Measurements from ENCODE around the gene MOAP1.
A peak's percentile ranks its signal among the peaks of the same experiment; 100 is the strongest.
"Not testable (repeated sequence)": the region's sequence is repeated elsewhere in the genome, so short reads cannot be mapped to it uniquely, and the experiment has no call there.

Gene MOAP1

GRCh38 chr14:93184391-93185348 is at the start of gene MOAP1, which contains the start of gene LYSET:
MOAP1 (minus strand) TSS chr14:93184897; CDS start chr14:93184242, 655 bp downstream.
LYSET (plus strand) TSS chr14:93185317; CDS start chr14:93185406, 89 bp downstream.
- DNase-seq (ENCODE audit: low read depth in 2 of 2), result peak; percentile 79

- DNase-seq (ENCODE audit: low read depth in 2 of 2), result not testable (repeated sequence)
These were observed 48.4 kb upstream of the MOAP1 start for GRCh38 chr14:93233078-93233477.

- no peak for DNase-seq (ENCODE audit: low read depth in 2 of 2)
These were observed 47.5 kb upstream of the MOAP1 start for GRCh38 chr14:93232159-93232558.

GRCh38 chr14:93231129-93231979 is 46.7 kb upstream of the MOAP1 start:
- no peak for DNase-seq (ENCODE audit: low read depth in 2 of 2)

- no peak for DNase-seq (ENCODE audit: low read depth in 2 of 2)
These were observed 45.8 kb upstream of the MOAP1 start for GRCh38 chr14:93230539-93230938.

GRCh38 chr14:93228550-93228949 is 43.9 kb upstream of the MOAP1 start:
- DNase-seq (ENCODE audit: low read depth in 2 of 2), result no peak

- no peak for DNase-seq (ENCODE audit: low read depth in 2 of 2)
These were observed 38.9 kb upstream of the MOAP1 start for GRCh38 chr14:93223565-93223964.

GRCh38 chr14:93220509-93220908 is 35.8 kb upstream of the MOAP1 start:
- no peak for DNase-seq (ENCODE audit: low read depth in 2 of 2)

- no peak for DNase-seq (ENCODE audit: low read depth in 2 of 2)
These were observed 34.5 kb upstream of the MOAP1 start for GRCh38 chr14:93219103-93219726.

- no peak for DNase-seq (ENCODE audit: low read depth in 2 of 2)
These were observed 29.9 kb upstream of the MOAP1 start for GRCh38 chr14:93214598-93214997.

- DNase-seq (ENCODE audit: low read depth in 2 of 2), result no peak
These were observed 27.7 kb upstream of the MOAP1 start for GRCh38 chr14:93212432-93212831.

GRCh38 chr14:93207468-93208308 is 23.0 kb upstream of the MOAP1 start:
- no peak for DNase-seq (ENCODE audit: low read depth in 2 of 2)

- peak; percentile 68 to 71 for DNase-seq (ENCODE audit: low read depth in 2 of 2)
These were observed 22.2 kb upstream of the MOAP1 start, which contains the start of the genes GON7 and UBR7 for GRCh38 chr14:93206793-93207467. GON7 (minus strand) TSS chr14:93207065; CDS start chr14:93207037, 28 bp downstream. UBR7 (plus strand) TSS chr14:93207256; CDS start chr14:93207292, 36 bp downstream.

GRCh38 chr14:93201155-93201704 is 16.5 kb upstream of the MOAP1 start:
- no peak for DNase-seq (ENCODE audit: low read depth in 2 of 2)

- no peak for DNase-seq (ENCODE audit: low read depth in 2 of 2)
These were observed 15.9 kb upstream of the MOAP1 start for GRCh38 chr14:93200553-93200952.

- no peak for DNase-seq (ENCODE audit: low read depth in 2 of 2)
These were observed 14.3 kb upstream of the MOAP1 start for GRCh38 chr14:93199031-93199430.

GRCh38 chr14:93195316-93195999 is 10.8 kb upstream of the MOAP1 start:
- no peak for DNase-seq (ENCODE audit: low read depth in 2 of 2)

- no peak for DNase-seq (ENCODE audit: low read depth in 2 of 2)
These were observed 2.3 kb upstream of the MOAP1 start for GRCh38 chr14:93186956-93187355.

- no peak for DNase-seq (ENCODE audit: low read depth in 2 of 2)
These were observed 1.8 kb upstream of the MOAP1 start for GRCh38 chr14:93186466-93186865.
